NCI-H1694 treated with DMSO at 0.1 percent for 48 hours (cell line): ENCODE results near the gene PRRX2.
A peak's percentile ranks its signal among the peaks of the same experiment; 100 is the strongest.

Experiments
- DNase-seq: peaks from one replicate; lab custom pipeline; 2025; lab: John Stamatoyannopoulos, UW

PRRX2 gene

GRCh38 chr9:129665389-129665775 lies at the start of gene PRRX2:
Gene PRRX2 (plus strand): TSS chr9:129665647. CDS start chr9:129665868, 221 bp downstream.
- DNase-seq, result no peak

- DNase-seq, result no peak
Measured at GRCh38 chr9:129617167-129617566, 48.3 kb upstream of the PRRX2 start.

GRCh38 chr9:129619787-129620668 lies 45.4 kb upstream of the PRRX2 start:
- DNase-seq, result no peak

GRCh38 chr9:129620669-129621295 lies 44.7 kb upstream of the PRRX2 start, which contains the start of gene C9orf50:
Gene C9orf50 (minus strand): TSS chr9:129621101. CDS start chr9:129620574, 527 bp downstream.
- DNase-seq, result no peak

- no peak for DNase-seq
Measured at GRCh38 chr9:129623331-129623730, 42.1 kb upstream of the PRRX2 start.

- DNase-seq, result peak; percentile 23
Measured at GRCh38 chr9:129624168-129624759, 41.2 kb upstream of the PRRX2 start.

- no peak for DNase-seq
Measured at GRCh38 chr9:129624947-129625346, 40.5 kb upstream of the PRRX2 start.

GRCh38 chr9:129626079-129626624 lies 39.3 kb upstream of the PRRX2 start, which contains the start of gene NTMT1:
Gene NTMT1 (plus strand): TSS chr9:129626163. CDS start chr9:129632704, 6,541 bp downstream.
- DNase-seq, result peak; percentile 56

GRCh38 chr9:129626625-129627284 lies 38.7 kb upstream of the PRRX2 start:
- DNase-seq, result no peak

- no peak for DNase-seq
Measured at GRCh38 chr9:129627556-129628440, 37.6 kb upstream of the PRRX2 start.

- DNase-seq, result no peak
Measured at GRCh38 chr9:129628709-129629108, 36.7 kb upstream of the PRRX2 start.

GRCh38 chr9:129629251-129629820 lies 36.1 kb upstream of the PRRX2 start:
- no peak for DNase-seq

- no peak for DNase-seq
Measured at GRCh38 chr9:129630967-129631673, 34.3 kb upstream of the PRRX2 start.

GRCh38 chr9:129631674-129632129 lies 33.7 kb upstream of the PRRX2 start:
- no peak for DNase-seq

- DNase-seq, result no peak
Measured at GRCh38 chr9:129632460-129632859, 33.0 kb upstream of the PRRX2 start.

- DNase-seq, result no peak
Measured at GRCh38 chr9:129633207-129633606, 32.2 kb upstream of the PRRX2 start.

GRCh38 chr9:129633848-129634247 lies 31.6 kb upstream of the PRRX2 start:
- no peak for DNase-seq

GRCh38 chr9:129635099-129636065 lies 30.1 kb upstream of the PRRX2 start:
- no peak for DNase-seq
